HepG2 (cell line): ENCODE results near the gene SIK3. TPM values are rescaled to one million over a fixed set of nuclear protein-coding genes. Genes with fewer than 3 reads are reported as not detected.
A peak's percentile ranks its signal among the peaks of the same experiment; 100 is the strongest.

Source experiments
- ATAC-seq: fragments of 200-7000 bp; cut with Tn5 transposase; 3 replicates; pipeline ENCODE4 v1.9.1; 2020; ENCODE audit warnings: mild to moderate bottlenecking, moderate library complexity
- BruUV-seq: library from RNA; stranded (reverse); fragments of 400-500 nt; replicated peaks from 2 replicates; lab custom pipeline; 2021; lab: Mats Ljungman, UMichigan
- CTCF ChIA-PET: fragments of 300-600 bp; formaldehyde crosslinking; extraction: SDS; loops from one replicate; lab custom pipeline; 2021; ENCODE audit warnings: low total read pairs, inconsistent platforms, low intra/inter-chr PET ratio; lab: Yijun Ruan, JAX
- POLR2A ChIA-PET: fragments of 350-600 bp; sonication (Branson Sonifier 250); formaldehyde crosslinking; loops from one replicate; lab custom pipeline; 2020; ENCODE audit warnings: antibody characterized with exemption, inconsistent platforms; lab: Yijun Ruan, JAX
- DNase-seq: peaks from one replicate; pipeline ENCODE4 v3.0.0-alpha.2; 2015; ENCODE audit warnings: low spot score
- FAIRE-seq: peaks from 3 replicates; lab custom pipeline; 2011; peaks lifted over from hg19 to GRCh38; lab: Jason Lieb, UNC
- H2AFZ ChIP-seq: one replicate; pipeline ENCODE4 v1.6.1; 2011; ENCODE audit warnings: low read length, inconsistent platforms
- H3K27ac ChIP-seq: fragments of 300-600 bp; 3 replicates; pipeline ENCODE4 v1.8.0; 2011; ENCODE audit warnings: mixed run types, mild to moderate bottlenecking, mixed read lengths, low read length, inconsistent platforms; ENCODE audit not compliant: insufficient read depth; ENCODE audit errors: extremely low read length
- H3K27me3 ChIP-seq, 2 experiments: fragments of 200-600 bp in 1 of 2; 2 replicates in 1 of 2; 3 replicates in 1 of 2; pipeline versions ENCODE4 v1.6.0 to v1.8.0; 2011; ENCODE audit warnings: low read length in 2 of 2, mild to moderate bottlenecking in 2 of 2, moderate library complexity in 2 of 2, inconsistent platforms in 1 of 2; ENCODE audit not compliant: insufficient read depth in 2 of 2, control insufficient read depth in 1 of 2
- H3K36me3 ChIP-seq, 2 experiments: fragments of 200-600 bp in 1 of 2; replicated peaks in 1 of 2; 2 replicates in 1 of 2; 3 replicates in 1 of 2; pipeline versions ENCODE4 v1.5.1 to v1.8.0; 2011; ENCODE audit warnings: low read length in 2 of 2, inconsistent platforms in 1 of 2; ENCODE audit not compliant: insufficient read depth in 2 of 2, control insufficient read depth in 1 of 2
- H3K4me1 ChIP-seq: 2 replicates; pipeline ENCODE4 v1.5.1; 2012; ENCODE audit warnings: low read length, inconsistent platforms; ENCODE audit not compliant: insufficient read depth
- H3K4me2 ChIP-seq: 2 replicates; pipeline ENCODE4 v1.6.0; 2011; ENCODE audit warnings: low read depth, low read length, inconsistent platforms
- H3K4me3 ChIP-seq, 3 experiments: fragments of 200-600 bp in 1 of 3; sonication (generic), shearing (Covaris generic) in 1 of 3; replicated peaks in 1 of 3; 2 replicates each; pipeline ENCODE4 v1.5.1; 2011 to 2016; ENCODE audit warnings: low read length in 3 of 3, inconsistent platforms in 2 of 3, low read depth in 2 of 3, mild to moderate bottlenecking in 2 of 3, control low read depth in 1 of 3, mixed read lengths in 1 of 3; ENCODE audit not compliant: insufficient read depth in 1 of 3
- H3K79me2 ChIP-seq: one replicate; pipeline ENCODE4 v1.6.1; 2011; ENCODE audit warnings: low read length, inconsistent platforms; ENCODE audit not compliant: insufficient read depth
- H3K9ac ChIP-seq: 2 replicates; pipeline ENCODE4 v1.6.0; 2011; ENCODE audit warnings: mild to moderate bottlenecking, low read depth, low read length, inconsistent platforms; ENCODE audit not compliant: insufficient read depth
- H3K9me3 ChIP-seq: 2 replicates; pipeline ENCODE4 v1.5.1; 2012; ENCODE audit warnings: mild to moderate bottlenecking, low read length
- H4K20me1 ChIP-seq: 2 replicates; pipeline ENCODE4 v1.6.0; 2011; ENCODE audit warnings: inconsistent platforms, mild to moderate bottlenecking, low read length, moderate library complexity; ENCODE audit not compliant: insufficient read depth
- ATF7 ChIP-seq, 2 experiments: fragments of 450-650 bp in 1 of 2; sonication (generic) in 1 of 2; formaldehyde crosslinking in 1 of 2; IDR thresholded peaks; 2 replicates each; pipeline versions ENCODE4 v1.4.0 to v1.6.1; 2016 to 2020; ENCODE audit warnings: antibody characterized with exemption in 1 of 2, mild to moderate bottlenecking in 1 of 2, missing genetic modification reagents in 1 of 2
- CHD4 ChIP-seq: fragments of 200-600 bp; sonication (generic); IDR thresholded peaks from 2 replicates; pipeline ENCODE4 v1.7.0; 2017; ENCODE audit warnings: mild to moderate bottlenecking, low read length, borderline replicate concordance
- CREB3 ChIP-seq: sonication (generic); formaldehyde crosslinking; IDR thresholded peaks from 2 replicates; pipeline ENCODE4 v1.5.0; 2020; ENCODE audit warnings: missing genetic modification reagents
- DNMT1 ChIP-seq: sonication (generic); formaldehyde crosslinking; IDR thresholded peaks from 2 replicates; pipeline ENCODE4 v1.5.1; 2020; ENCODE audit warnings: mild to moderate bottlenecking, missing genetic modification reagents
- HDAC1 ChIP-seq: sonication (generic); formaldehyde crosslinking; IDR thresholded peaks from 2 replicates; pipeline ENCODE4 v1.5.1; 2020; ENCODE audit warnings: mild to moderate bottlenecking, missing genetic modification reagents
- NFIB ChIP-seq: sonication (generic); formaldehyde crosslinking; IDR thresholded peaks from 2 replicates; pipeline ENCODE4 v1.9.0; 2021; ENCODE audit warnings: missing genetic modification reagents, mild to moderate bottlenecking, borderline replicate concordance
- ZNF260 ChIP-seq: sonication (generic); formaldehyde crosslinking; IDR thresholded peaks from 2 replicates; pipeline ENCODE4 v1.4.0; 2020; ENCODE audit warnings: missing genetic modification reagents, low read depth, mild to moderate bottlenecking, borderline replicate concordance
- ZNF580 ChIP-seq: IDR thresholded peaks from 2 replicates; pipeline ENCODE4 v1.6.1; 2016; ENCODE audit warnings: low read depth, borderline replicate concordance
- ZNF709 ChIP-seq: sonication (generic); formaldehyde crosslinking; IDR thresholded peaks from 2 replicates; pipeline ENCODE4 v1.5.0; 2020; ENCODE audit warnings: mild to moderate bottlenecking, missing genetic modification reagents
- WGBS: methylation state at CpG from one replicate; pipeline ENCODE4 v1.1.6; 2017; ENCODE audit warnings: low lambda C conversion rate; 5-methylcytosine and 5-hydroxymethylcytosine counted together
- in situ Hi-C: cut with HindIII; loops from 2 replicates; pipeline ENCODE4 v1.10.0; 2017; ENCODE audit warnings: low pct_unique_long_range_greater_than_20kb; ENCODE audit not compliant: extremely low pct_ligation_motif_present
- intact Hi-C: fragments of 100-400 bp; cut with micrococcal nuclease; formaldehyde crosslinking; loops from one replicate; pipeline ENCODE4 v1.10.0; 2022; ENCODE audit not compliant: unreplicated experiment
- polyA plus RNA-seq, 8 experiments: library from polyadenylated mRNA; depleted of rRNA in 3 of 8; stranded (reverse) in 7 of 8; unstranded in 1 of 8; fragments of >200 nt; fragmentation: Illumina TruSeq in 4 of 8; extraction: Trizol in 4 of 8; gene quantifications; 2 replicates each; pipeline versions ENCODE4 v1.2.1 to v1.2.3, GENCODE V29; 2011 to 2016; ENCODE audit warnings: low read depth in 4 of 8, missing spikeins in 1 of 8, mixed read lengths in 1 of 8; ENCODE audit not compliant: insufficient read depth in 1 of 8
- total RNA-seq, 5 experiments: library from RNA; depleted of rRNA; stranded (reverse); fragments of >200 nt; fragmentation: Illumina TruSeq; extraction: Trizol; gene quantifications; 2 replicates each; pipeline ENCODE4 v1.2.3, GENCODE V29; 2016; ENCODE audit warnings: low read depth in 1 of 5

SIK3 gene
- total and polyA plus RNA-seq, 2 of the 13 experiments (the other 11 are each of a cell fraction or from before 2014, with no cell fraction given), result 5.7 to 9.8 TPM

- intact Hi-C loops (no loop called here), in situ Hi-C loops (no loop called here)
- DNase-seq (no peak), FAIRE-seq (no peak), ATAC-seq (no peak)
- ChIA-PET POLR2A (interaction anchor here (1.2 to 18.4 kb wide), 7 partner anchors 10 to 318 kb away, joined by 3 to 1365 read pairs (median 105); partner anchors contain the start of genes APOA1, APOA5, BUD13 and ZPR1), CTCF (interaction anchor here (3.1 kb wide), 1 partner anchor 36 kb away, joined by 21 read pairs; the partner anchor contains the start of gene APOA5)
- H4K20me1 ChIP-seq, result no peaks in the 10 kb centered on the region
- no peaks in the 10 kb centered on the region for H3K9me3 ChIP-seq
- no peaks in the 10 kb centered on the region for H3K36me3 ChIP-seq
- WGBS, result 100% methylated on average over 1 of the region's 6 CpGs
- TF ChIP-seq ZNF580 (CRISPR knock-in tag), result no peak
- no peak for TF ChIP-seq ATF7 (IDR thresholded peaks at IDR 0.05)
- TF ChIP-seq ATF7 (CRISPR knock-in tag; IDR thresholded peaks at IDR 0.05), result 0 out of 2 replicates have a peak, but pooled peaks have one; percentile 0
- 0 out of 2 replicates have a peak, but pooled peaks have one; percentile 0 for TF ChIP-seq ZNF709
- TF ChIP-seq NFIB (CRISPR knock-in tag), result 0 out of 2 replicates have a peak, but pooled peaks have one; percentile 68
- 0 out of 2 replicates have a peak, but pooled peaks have one; percentile 13 for TF ChIP-seq CHD4
- no peak for TF ChIP-seq DNMT1
- TF ChIP-seq HDAC1 (CRISPR knock-in tag), result no peak
- TF ChIP-seq ZNF260 (CRISPR knock-in tag), result no peak
- TF ChIP-seq CREB3 (CRISPR knock-in tag), result no peak
- no peaks in the 10 kb centered on the region for H3K27me3 ChIP-seq
- peak overlapping the region; percentile 81 for H3K4me2 ChIP-seq
- BruUV-seq, result no TSS peak
- peaks cover 93% of the 10 kb centered on the region for H3K4me1 ChIP-seq
- no peak overlapping the region for H2AFZ ChIP-seq
- peaks cover 20% of the 10 kb centered on the region for H3K79me2 ChIP-seq
- peak overlapping the region; percentile 85 for H3K27ac ChIP-seq
- peak overlapping the region; percentile 40 for H3K9ac ChIP-seq
- peak overlapping the region in 1 of 3 experiments; percentile 59; a peak in 1 of 6 replicates for H3K4me3 ChIP-seq
Observed at GRCh38 chr11:116827461-116827860, 270.8 kb downstream of the SIK3 start.
